ENCODE data around the gene ANAPC15. TPM values are rescaled to one million over a fixed set of nuclear protein-coding genes. Genes with fewer than 3 reads are reported as not detected.

Gene ANAPC15
- total and polyA plus RNA-seq, 2 of the 13 experiments (the other 11 are each of a cell fraction or from before 2014, with no cell fraction given): 18.8 to 25.7 TPM

- TF ChIP-seq ZNF280D (CRISPR knock-in tag; IDR thresholded peaks at IDR 0.05) (peak; percentile 1; the same call in 1 of the 2 replicates), ZBTB37 (CRISPR knock-in tag; IDR thresholded peaks at IDR 0.05) (no peak), GFI1 (CRISPR knock-in tag; IDR thresholded peaks at IDR 0.05; ENCODE audit: borderline replicate concordance) (0 out of 2 replicates have a peak, but pooled peaks have one; percentile 17), FUBP1 (CRISPR knock-in tag; IDR thresholded peaks at IDR 0.05; ENCODE audit: borderline replicate concordance) (no peak), ZSCAN20 (CRISPR knock-in tag; IDR thresholded peaks at IDR 0.05; ENCODE audit: borderline replicate concordance) (0 out of 2 replicates have a peak, but pooled peaks have one; percentile 12), MIER2 (CRISPR knock-in tag; IDR thresholded peaks at IDR 0.05) (no peak), KLF6 (CRISPR knock-in tag; IDR thresholded peaks at IDR 0.05) (no peak), ZNF318 (CRISPR knock-in tag; IDR thresholded peaks at IDR 0.05) (no peak), ZNF770 (CRISPR knock-in tag; IDR thresholded peaks at IDR 0.05) (no peak), HMG20B (CRISPR knock-in tag; conservative IDR thresholded peaks at IDR 0.05) (no peak)
Measured at GRCh38 chr11:72102631-72102945, 9.9 kb downstream of the ANAPC15 start (continued).
